ENCODE data around the gene EZH2.

The EZH2 gene

DNA sequence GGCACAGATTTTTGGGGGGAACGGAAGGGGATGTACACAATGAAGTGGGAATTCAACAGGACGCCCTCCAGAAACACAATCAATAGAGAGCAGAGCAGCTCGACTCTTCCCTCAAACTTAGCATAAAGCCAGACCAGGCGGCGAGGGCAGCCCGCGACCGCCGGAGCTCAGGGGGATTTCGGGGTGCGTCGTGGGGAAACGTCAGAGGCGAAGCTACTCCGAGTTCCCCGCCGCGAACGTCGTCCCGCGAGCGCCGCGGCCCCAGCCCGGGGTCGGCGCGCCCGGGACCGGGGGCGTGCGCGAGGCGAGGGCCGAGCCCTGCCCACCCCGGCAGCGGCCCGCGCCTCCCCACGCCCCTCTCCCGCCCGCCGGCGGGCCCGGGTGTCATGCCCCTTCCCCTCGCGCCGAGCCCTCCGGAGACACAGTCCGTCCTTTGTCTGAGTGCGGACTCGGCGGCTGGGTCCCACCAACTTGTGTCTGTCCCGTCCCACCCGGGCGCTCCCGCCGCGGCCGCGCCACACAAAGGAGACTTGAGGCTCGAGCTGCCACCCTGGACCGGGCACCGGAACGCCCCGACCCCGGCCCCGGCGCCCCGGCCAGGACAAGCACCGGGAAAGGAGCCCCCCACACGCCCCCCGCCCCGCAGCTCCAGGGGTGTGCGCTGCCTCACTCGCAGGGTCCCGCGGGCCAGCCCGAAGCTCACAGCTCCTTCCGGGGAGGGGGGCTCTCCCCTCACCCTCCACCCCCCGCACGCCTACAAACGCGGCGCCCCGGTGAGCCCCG is 634 bp downstream of the EZH2 start:
- FAIRE-seq (no peak), DNase-seq (ENCODE audit: insufficient read length, low spot score) (no peak)
- no peak for TF ChIP-seq POLR2A (IDR thresholded peaks at IDR 0.05; ENCODE audit: low read depth, low read length)

DNA sequence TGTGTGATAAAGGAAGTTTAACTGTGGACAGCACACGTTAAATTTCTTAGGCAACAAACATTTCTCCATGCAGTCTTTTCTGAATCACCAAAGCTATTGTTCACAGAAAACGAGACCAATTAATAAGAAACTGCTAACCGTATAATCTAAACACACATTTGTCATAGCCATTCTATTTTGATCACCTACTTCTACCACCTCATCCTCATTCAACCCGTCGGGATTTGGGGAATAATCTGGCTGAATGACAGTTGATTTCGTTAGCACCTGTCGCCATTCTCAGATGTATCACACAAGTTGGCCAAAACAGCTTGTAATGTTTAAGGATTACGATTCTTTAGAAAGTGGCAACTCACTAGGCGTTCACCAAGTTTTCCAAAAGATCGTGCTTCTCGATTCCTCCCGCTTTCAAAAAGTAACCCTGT is 1.2 kb downstream of the EZH2 start:
- FAIRE-seq = no peak

DNA sequence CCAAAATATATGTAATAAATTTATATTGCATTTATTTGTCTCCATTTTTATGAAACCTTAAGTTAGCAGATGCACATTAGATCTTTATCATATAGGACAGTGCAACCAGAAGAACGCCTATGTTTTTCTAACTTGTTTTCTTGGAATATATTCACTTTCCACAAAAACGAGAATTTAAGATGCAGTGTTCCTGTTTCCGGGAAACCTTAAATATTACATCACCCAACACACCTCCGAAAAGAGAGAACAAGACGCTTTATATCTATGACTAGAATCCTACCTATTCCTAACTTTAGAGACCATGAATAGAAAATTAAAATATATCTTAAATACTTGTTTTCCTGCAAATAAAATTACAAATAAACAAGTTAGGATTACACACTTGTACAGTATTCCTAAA is 1.9 kb downstream of the EZH2 start:
- FAIRE-seq = no peak
- no peak for DNase-seq (ENCODE audit: insufficient read length, low spot score)

More for the DNA sequence above, 1.2 kb downstream of the EZH2 start:
- no peak for TF ChIP-seq POLR2A (IDR thresholded peaks at IDR 0.05; ENCODE audit: low read depth, low read length)
- no peak for DNase-seq (ENCODE audit: insufficient read length, low spot score)

DNA sequence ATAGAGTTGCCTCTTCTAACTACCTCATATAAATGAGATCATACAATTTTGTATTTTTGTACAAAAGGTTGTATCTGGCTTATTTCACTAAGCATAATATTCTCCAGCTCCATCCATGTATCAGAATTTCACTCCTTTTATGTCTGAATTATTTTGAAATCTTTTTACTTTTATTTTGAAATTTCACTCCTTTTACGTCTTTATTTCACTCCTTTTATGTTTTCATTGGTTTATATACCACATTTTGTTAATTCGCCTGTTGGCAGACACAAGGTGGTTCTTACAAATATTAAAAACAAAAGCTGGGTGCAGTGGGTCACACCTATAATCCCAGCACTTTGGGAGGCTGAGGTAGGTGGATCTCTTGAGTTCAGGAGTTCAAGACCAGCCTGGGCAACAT is 5.8 kb downstream of the EZH2 start:
- FAIRE-seq (no peak), DNase-seq (ENCODE audit: insufficient read length, low spot score) (no peak)
- no peak for TF ChIP-seq POLR2A (IDR thresholded peaks at IDR 0.05; ENCODE audit: low read depth, low read length)

More for the DNA sequence above, 1.9 kb downstream of the EZH2 start:
- no peak for TF ChIP-seq POLR2A (IDR thresholded peaks at IDR 0.05; ENCODE audit: low read depth, low read length)

DNA sequence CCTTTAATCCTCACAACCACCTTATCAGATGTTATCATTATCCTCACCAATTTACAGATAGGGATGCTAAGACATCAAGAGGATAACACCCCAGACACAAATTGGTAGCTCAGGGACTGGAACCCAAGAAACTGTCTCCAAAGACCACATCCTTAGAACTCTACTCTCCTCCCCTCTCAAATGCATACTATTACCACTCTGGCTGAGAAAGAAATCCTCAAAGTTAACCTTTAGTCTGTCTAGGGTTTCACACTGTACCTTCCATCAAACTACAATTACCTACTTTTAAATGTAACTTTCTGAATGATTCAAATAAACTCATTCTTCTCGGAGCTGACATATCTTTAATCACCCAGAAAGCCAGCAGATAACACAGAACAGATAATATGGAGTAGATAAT is 6.6 kb downstream of the EZH2 start:
- DNase-seq (ENCODE audit: insufficient read length, low spot score) (no peak), FAIRE-seq (no peak)
- TF ChIP-seq POLR2A (IDR thresholded peaks at IDR 0.05; ENCODE audit: low read depth, low read length) = no peak

- no peak for DNase-seq (ENCODE audit: insufficient read length, low spot score)
- no peak for FAIRE-seq
- TF ChIP-seq POLR2A (IDR thresholded peaks at IDR 0.05; ENCODE audit: low read depth, low read length) = no peak
Measured at GRCh38 chr7:148872188-148872587, 11.9 kb downstream of the EZH2 start.

DNA sequence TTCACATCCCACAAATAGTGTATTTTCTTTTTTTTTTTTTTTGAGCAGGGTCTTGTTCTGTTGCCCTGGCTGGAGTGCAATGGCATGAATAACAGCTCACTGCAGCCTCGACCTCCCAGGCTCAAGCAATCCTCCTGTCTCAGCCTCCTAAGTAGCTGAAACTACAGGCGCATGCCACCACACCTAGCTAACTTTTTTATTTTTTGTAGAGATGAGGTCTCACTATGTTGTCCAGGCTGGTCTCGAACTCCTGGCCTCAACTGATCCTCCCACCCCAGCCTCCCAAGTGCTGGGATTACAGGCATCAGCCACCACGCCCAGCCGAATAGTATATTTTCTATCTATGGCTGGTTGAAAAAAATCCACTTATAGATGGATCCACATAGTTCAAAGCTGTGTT is 12.5 kb downstream of the EZH2 start:
- DNase-seq (ENCODE audit: insufficient read length, low spot score) = no peak
- FAIRE-seq = no peak
- no peak for TF ChIP-seq POLR2A (IDR thresholded peaks at IDR 0.05; ENCODE audit: low read depth, low read length)

DNA sequence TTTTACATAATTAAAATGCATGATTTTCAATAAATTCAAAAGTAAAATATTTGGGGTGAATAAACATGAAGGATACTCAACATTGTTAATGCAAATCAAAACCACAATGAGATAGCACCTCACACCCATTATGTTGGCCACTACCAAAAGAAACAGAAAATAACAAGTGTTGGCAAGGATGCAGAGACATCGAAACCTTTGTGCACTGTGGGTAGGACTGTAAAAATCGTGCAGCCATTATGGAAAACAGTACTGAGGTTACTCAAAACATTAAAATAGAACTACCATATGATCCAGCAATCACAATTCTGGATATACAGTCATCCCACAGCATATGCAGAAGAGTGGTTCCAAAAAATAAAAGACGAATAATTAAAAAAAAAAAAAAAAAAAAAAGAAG is 13.1 kb downstream of the EZH2 start:
- no peak for FAIRE-seq
- DNase-seq (ENCODE audit: insufficient read length, low spot score) = no peak
- no peak for TF ChIP-seq POLR2A (IDR thresholded peaks at IDR 0.05; ENCODE audit: low read depth, low read length)

DNA sequence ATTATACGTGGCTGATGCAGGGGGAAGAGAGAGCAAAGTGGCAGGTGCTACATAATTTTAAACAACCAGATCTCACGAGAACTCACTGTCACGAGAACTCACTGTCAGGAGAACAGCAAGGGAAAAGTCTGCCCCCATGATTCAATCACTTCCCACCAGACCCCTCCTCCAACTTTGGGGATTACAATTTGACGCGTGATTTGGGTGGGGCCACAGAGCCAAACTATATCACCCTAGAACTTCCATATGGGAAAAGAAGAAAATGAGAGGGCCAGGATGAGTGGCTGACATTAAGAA is 15.8 kb downstream of the EZH2 start:
- TF ChIP-seq POLR2A (IDR thresholded peaks at IDR 0.05; ENCODE audit: low read depth, low read length) = no peak
- FAIRE-seq (no peak), DNase-seq (ENCODE audit: insufficient read length, low spot score) (no peak)

DNA sequence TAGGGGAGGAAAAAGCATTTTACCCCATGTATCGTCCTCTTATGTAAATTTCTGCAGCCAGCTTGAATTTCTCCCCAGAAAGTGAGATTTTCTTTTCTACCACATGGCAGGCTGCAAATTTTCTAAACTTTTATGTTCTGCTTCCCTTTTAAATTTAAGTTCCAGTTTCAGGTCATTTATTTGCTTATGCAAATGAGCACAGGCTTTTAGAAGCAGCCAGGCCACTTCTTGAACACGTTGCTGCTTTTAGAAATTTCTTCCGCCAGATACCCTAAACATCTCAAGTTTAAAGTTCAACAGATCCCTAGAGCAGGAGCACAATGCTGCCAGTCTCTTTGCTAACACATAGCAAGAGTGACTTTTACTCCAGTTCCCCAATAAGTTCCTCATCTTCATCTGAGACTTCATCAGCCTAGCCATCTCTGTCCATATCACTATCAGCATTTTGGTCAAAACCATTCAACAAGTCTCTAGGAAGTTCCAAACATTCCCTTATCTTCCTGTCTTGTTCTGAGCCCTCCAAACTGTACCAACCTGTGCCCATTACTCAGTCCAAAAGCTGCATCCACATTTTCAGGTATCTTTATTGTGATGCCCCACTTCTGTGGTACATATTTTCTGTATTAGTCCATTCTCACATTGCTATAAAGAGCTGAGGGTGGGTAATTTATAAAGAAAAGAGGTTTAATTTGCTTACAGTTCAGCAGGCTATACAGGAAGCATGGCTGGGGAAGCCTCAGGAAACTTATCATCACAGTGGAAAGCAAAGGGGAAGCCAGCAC is 16.3 kb downstream of the EZH2 start:
- no peak for FAIRE-seq
- no peak for DNase-seq (ENCODE audit: insufficient read length, low spot score)
- no peak for TF ChIP-seq POLR2A (IDR thresholded peaks at IDR 0.05; ENCODE audit: low read depth, low read length)

DNA sequence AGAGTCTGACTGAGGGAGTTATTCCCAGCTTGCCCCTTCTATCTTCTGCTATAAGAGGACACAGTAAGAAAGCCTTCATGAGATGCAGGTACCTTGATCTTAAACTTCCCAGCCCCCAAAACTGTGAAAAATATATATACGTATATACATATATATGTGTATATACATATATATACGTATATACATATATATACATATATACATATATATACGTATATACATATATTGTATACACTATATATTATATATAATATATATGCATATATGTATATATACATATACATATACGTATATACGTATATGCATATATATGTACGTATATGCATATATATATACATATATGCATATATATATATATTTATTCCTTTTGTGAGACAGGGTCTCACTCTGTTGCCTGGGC is 17.7 kb downstream of the EZH2 start:
- no peak for FAIRE-seq
- TF ChIP-seq POLR2A (IDR thresholded peaks at IDR 0.05; ENCODE audit: low read depth, low read length) = no peak
- no peak for DNase-seq (ENCODE audit: insufficient read length, low spot score)

- FAIRE-seq = no peak
- no peak for DNase-seq (ENCODE audit: insufficient read length, low spot score)
Measured at GRCh38 chr7:148865283-148865682, 18.8 kb downstream of the EZH2 start.

DNA sequence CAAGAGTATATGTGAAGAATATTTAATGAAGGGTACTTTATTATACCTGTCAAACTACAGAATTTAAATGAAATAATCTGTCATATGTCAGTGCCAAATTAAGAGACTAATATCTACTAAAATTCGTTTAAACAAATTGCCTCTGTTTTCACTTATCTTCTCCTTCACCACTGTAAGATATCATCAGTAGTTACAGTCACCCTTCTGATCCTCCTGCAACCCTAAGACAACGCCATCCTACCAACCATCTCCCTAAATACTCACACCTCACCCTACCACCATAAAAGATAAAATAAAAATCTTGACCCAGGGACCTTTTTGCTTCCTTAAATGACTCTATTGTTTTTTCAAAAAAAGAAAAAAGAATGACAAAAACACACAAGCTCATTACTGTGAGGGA is 20.8 kb downstream of the EZH2 start:
- FAIRE-seq (no peak), DNase-seq (ENCODE audit: insufficient read length, low spot score) (no peak)
- TF ChIP-seq POLR2A (IDR thresholded peaks at IDR 0.05; ENCODE audit: low read depth, low read length) = no peak

More at GRCh38 chr7:148865283-148865682, 18.8 kb downstream of the EZH2 start:
- TF ChIP-seq POLR2A (IDR thresholded peaks at IDR 0.05; ENCODE audit: low read depth, low read length) = no peak

DNA sequence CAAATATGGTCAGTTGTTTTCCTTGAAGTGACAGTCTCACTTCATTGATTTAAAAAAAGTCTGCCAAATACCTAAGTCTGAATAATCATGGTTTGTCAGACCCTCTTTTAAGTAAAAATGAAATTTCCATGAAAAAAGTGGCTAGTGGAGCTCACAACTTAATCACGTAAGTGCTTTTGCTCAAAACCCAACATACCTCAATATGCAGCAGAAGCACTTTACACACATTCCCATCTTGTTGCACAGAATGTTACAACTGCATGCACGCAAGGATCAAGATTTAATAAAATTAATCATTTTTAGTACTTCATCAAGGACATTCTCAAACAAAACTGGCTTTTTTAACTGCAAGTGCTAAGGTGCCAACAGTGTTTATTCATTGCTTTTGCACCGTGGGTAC is 21.6 kb downstream of the EZH2 start:
- no peak for TF ChIP-seq POLR2A (IDR thresholded peaks at IDR 0.05; ENCODE audit: low read depth, low read length)
- no peak for FAIRE-seq
- DNase-seq (ENCODE audit: insufficient read length, low spot score) = no peak

DNA sequence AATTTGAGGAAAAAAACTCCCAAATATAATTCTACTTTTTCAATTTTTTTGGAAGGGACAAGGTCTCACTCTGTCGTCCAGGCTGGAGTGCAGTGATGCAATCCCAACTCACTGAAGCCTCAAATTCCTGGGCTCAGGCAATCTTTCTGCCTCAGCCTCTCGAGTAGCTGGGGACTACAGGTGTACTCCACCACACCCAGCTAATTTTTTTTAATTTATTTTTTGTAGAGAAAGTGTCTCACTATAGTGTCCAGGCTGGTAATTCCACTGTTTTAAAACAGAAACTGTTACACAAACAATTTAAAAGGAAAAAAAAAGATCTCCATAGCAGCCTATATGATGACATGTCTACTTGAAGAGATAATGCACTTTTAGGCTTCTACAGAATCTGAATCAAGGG is 25.6 kb downstream of the EZH2 start:
- TF ChIP-seq POLR2A (IDR thresholded peaks at IDR 0.05; ENCODE audit: low read depth, low read length) = no peak
- FAIRE-seq = no peak
- DNase-seq (ENCODE audit: insufficient read length, low spot score) = no peak
